ENCODE data around the gene SMYD1. TPM values are rescaled to one million over a fixed set of nuclear protein-coding genes. Genes with fewer than 3 reads are reported as not detected.

Gene SMYD1
- total and polyA plus RNA-seq, 10 of the 15 experiments (the other 5 are each of a cell fraction or from before 2014, with no cell fraction given): 0.09 TPM; not detected in 9

- TF ChIP-seq, protein P1, sequence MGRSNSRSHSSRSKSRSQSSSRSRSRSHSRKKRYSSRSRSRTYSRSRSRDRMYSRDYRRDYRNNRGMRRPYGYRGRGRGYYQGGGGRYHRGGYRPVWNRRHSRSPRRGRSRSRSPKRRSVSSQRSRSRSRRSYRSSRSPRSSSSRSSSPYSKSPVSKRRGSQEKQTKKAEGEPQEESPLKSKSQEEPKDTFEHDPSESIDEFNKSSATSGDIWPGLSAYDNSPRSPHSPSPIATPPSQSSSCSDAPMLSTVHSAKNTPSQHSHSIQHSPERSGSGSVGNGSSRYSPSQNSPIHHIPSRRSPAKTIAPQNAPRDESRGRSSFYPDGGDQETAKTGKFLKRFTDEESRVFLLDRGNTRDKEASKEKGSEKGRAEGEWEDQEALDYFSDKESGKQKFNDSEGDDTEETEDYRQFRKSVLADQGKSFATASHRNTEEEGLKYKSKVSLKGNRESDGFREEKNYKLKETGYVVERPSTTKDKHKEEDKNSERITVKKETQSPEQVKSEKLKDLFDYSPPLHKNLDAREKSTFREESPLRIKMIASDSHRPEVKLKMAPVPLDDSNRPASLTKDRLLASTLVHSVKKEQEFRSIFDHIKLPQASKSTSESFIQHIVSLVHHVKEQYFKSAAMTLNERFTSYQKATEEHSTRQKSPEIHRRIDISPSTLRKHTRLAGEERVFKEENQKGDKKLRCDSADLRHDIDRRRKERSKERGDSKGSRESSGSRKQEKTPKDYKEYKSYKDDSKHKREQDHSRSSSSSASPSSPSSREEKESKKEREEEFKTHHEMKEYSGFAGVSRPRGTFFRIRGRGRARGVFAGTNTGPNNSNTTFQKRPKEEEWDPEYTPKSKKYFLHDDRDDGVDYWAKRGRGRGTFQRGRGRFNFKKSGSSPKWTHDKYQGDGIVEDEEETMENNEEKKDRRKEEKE (IDR thresholded peaks at IDR 0.05): no peak
- TF ChIP-seq ZBED1 (IDR thresholded peaks at IDR 0.05; ENCODE audit: borderline replicate concordance) (no peak), MAX (IDR thresholded peaks at IDR 0.05; ENCODE audit: low read depth, low read length) (no peak), TCF7 (IDR thresholded peaks at IDR 0.05; ENCODE audit: borderline replicate concordance) (no peak), SMC3 (IDR thresholded peaks at IDR 0.05; ENCODE audit: borderline replicate concordance, low read length) (no peak), FOS (IDR thresholded peaks at IDR 0.05; ENCODE audit: borderline replicate concordance, extremely low read depth, insufficient read length) (no peak), SMARCA5 (IDR thresholded peaks at IDR 0.05) (no peak), RELA (IDR thresholded peaks at IDR 0.05; ENCODE audit: borderline replicate concordance, partially characterized antibody) (no peak), BCL11A (IDR thresholded peaks at IDR 0.05; ENCODE audit: low read depth, low read length) (no peak)
- TF ChIP-seq, protein P2, sequence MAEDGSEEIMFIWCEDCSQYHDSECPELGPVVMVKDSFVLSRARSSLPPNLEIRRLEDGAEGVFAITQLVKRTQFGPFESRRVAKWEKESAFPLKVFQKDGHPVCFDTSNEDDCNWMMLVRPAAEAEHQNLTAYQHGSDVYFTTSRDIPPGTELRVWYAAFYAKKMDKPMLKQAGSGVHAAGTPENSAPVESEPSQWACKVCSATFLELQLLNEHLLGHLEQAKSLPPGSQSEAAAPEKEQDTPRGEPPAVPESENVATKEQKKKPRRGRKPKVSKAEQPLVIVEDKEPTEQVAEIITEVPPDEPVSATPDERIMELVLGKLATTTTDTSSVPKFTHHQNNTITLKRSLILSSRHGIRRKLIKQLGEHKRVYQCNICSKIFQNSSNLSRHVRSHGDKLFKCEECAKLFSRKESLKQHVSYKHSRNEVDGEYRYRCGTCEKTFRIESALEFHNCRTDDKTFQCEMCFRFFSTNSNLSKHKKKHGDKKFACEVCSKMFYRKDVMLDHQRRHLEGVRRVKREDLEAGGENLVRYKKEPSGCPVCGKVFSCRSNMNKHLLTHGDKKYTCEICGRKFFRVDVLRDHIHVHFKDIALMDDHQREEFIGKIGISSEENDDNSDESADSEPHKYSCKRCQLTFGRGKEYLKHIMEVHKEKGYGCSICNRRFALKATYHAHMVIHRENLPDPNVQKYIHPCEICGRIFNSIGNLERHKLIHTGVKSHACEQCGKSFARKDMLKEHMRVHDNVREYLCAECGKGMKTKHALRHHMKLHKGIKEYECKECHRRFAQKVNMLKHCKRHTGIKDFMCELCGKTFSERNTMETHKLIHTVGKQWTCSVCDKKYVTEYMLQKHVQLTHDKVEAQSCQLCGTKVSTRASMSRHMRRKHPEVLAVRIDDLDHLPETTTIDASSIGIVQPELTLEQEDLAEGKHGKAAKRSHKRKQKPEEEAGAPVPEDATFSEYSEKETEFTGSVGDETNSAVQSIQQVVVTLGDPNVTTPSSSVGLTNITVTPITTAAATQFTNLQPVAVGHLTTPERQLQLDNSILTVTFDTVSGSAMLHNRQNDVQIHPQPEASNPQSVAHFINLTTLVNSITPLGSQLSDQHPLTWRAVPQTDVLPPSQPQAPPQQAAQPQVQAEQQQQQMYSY (CRISPR knock-in tag; IDR thresholded peaks at IDR 0.05): no peak
Observed at GRCh38 chr2:88126772-88127637, 59.4 kb downstream of the SMYD1 start (continued).

Data from GM12878 (cell line).